OCI-LY7 (cell line): ENCODE results near the gene IQCH. TPM values are rescaled to one million over a fixed set of nuclear protein-coding genes. Genes with fewer than 3 reads are reported as not detected.

Experiments used
- BruUV-seq: library from RNA; stranded (reverse); fragments of 400-500 nt; replicated peaks from 2 replicates; lab custom pipeline; 2021; lab: Mats Ljungman, UMichigan
- CTCF ChIA-PET: fragments of 300-600 bp; sonication (Branson Sonifier 250); formaldehyde crosslinking; loops from one replicate; lab custom pipeline; 2022; ENCODE audit warnings: antibody characterized with exemption; ENCODE audit not compliant: unreplicated experiment; lab: Charles Lee
- POLR2A ChIA-PET: fragments of 300-600 bp; sonication (Branson Sonifier 250); formaldehyde crosslinking; loops from one replicate; lab custom pipeline; 2022; ENCODE audit warnings: antibody characterized with exemption; lab: Charles Lee
- DNase-seq: peaks from one replicate; pipeline ENCODE4 v3.0.0-alpha.2; 2015; ENCODE audit warnings: low spot score
- H2AFZ ChIP-seq: fragments of 200-600 bp; sonication (generic), shearing (Covaris generic); 2 replicates; pipeline ENCODE4 v1.6.1; 2014; ENCODE audit warnings: mild to moderate bottlenecking, antibody characterized with exemption, low read length, moderate library complexity
- H3K27ac ChIP-seq: fragments of 200-600 bp; sonication (generic); 2 replicates; pipeline ENCODE4 v1.5.1; 2014; ENCODE audit warnings: mixed run types, low read depth, mild to moderate bottlenecking, moderate library complexity, low read length, inconsistent platforms; ENCODE audit not compliant: poor library complexity, severe bottlenecking
- H3K36me3 ChIP-seq: fragments of 200-600 bp; sonication (generic); 2 replicates; pipeline ENCODE4 v1.6.1; 2014; ENCODE audit warnings: mild to moderate bottlenecking, antibody characterized with exemption, low read length, moderate library complexity, mixed read lengths; ENCODE audit not compliant: insufficient read depth
- H3K4me1 ChIP-seq: fragments of 200-600 bp; sonication (generic); 2 replicates; pipeline ENCODE4 v1.5.1; 2014; ENCODE audit warnings: mild to moderate bottlenecking, low read length; ENCODE audit not compliant: insufficient read depth, poor library complexity, severe bottlenecking
- H3K4me2 ChIP-seq: fragments of 200-600 bp; sonication (generic); 2 replicates; pipeline ENCODE4 v1.6.1; 2014; ENCODE audit warnings: mild to moderate bottlenecking, low read length
- H3K4me3 ChIP-seq: fragments of 200-600 bp; sonication (generic); 2 replicates; pipeline ENCODE4 v1.5.1; 2014; ENCODE audit warnings: mild to moderate bottlenecking, low read depth, low read length; ENCODE audit not compliant: poor library complexity, severe bottlenecking
- H3K79me2 ChIP-seq: fragments of 200-600 bp; sonication (generic); 2 replicates; pipeline ENCODE4 v1.6.1; 2016; ENCODE audit warnings: low read depth, mild to moderate bottlenecking, low read length, moderate library complexity, mixed read lengths; ENCODE audit not compliant: insufficient read depth
- H3K9me2 ChIP-seq: fragments of 200-600 bp; sonication (generic); 2 replicates; pipeline ENCODE4 v1.6.1; 2016; ENCODE audit warnings: mild to moderate bottlenecking, low read length, mixed read lengths; ENCODE audit not compliant: insufficient read depth
- H3K9me3 ChIP-seq: fragments of 200-600 bp; sonication (generic); 2 replicates; pipeline ENCODE4 v1.6.1; 2014; ENCODE audit warnings: mild to moderate bottlenecking, mixed run types, low read length, mixed read lengths
- H4K20me1 ChIP-seq: fragments of 200-600 bp; sonication (generic); 2 replicates; pipeline ENCODE4 v1.6.1; 2014; ENCODE audit warnings: mild to moderate bottlenecking, antibody characterized with exemption, low read length, moderate library complexity, mixed read lengths; ENCODE audit not compliant: insufficient read depth
- EZH2phosphoT487 ChIP-seq: fragments of 200-600 bp; sonication (generic); IDR thresholded peaks from 2 replicates; pipeline ENCODE4 v1.6.1; 2018; ENCODE audit warnings: low read depth, borderline replicate concordance, mild to moderate bottlenecking, mixed run types, antibody characterized with exemption, low read length, moderate library complexity, mixed read lengths
- intact Hi-C: fragments of 100-400 bp; cut with micrococcal nuclease; formaldehyde crosslinking; loops from one replicate; pipeline ENCODE4 v1.10.0; 2022; ENCODE audit not compliant: unreplicated experiment
- total RNA-seq, 2 experiments: library from RNA; depleted of rRNA in 1 of 2; stranded (reverse); fragments of >200 nt in 1 of 2; shearing (Covaris generic) in 1 of 2; gene quantifications; 2 replicates each; pipeline ENCODE4 v1.2.3, GENCODE V29; 2014 to 2022
- TF ChIP-seq, protein P1 (sequence below): fragments of 200-600 bp; sonication (generic); conservative IDR thresholded peaks from 2 replicates; pipeline ENCODE4 v1.5.1; 2014; ENCODE audit warnings: mild to moderate bottlenecking, antibody characterized with exemption, low read length, moderate library complexity, mixed read lengths

Gene IQCH
- total RNA-seq, 2 experiments from 2014 or later, result 3.9 to 5.8 TPM

DNA sequence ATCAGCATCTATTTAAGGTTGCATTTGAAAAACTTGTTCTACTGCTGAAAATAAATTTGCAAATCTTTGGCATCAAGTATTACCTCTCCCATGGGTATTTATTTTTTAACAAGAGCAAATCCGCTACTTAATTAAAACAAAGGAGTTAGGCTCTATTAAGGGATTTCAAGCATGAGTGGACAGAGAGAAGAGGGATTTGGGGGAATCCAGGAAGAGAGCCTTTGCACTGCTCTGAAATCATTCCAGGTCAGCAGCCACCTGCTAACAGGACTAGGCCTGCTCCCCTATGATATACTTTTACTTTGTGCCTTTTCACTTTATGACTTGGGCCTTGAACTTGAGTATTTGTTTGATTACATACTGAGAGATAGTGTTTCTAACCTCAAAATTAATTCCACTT, 57.1 kb downstream of the IQCH start:
- H3K4me3 ChIP-seq, result no peak overlapping the region
- H3K9me3 ChIP-seq, result no peaks in the 10 kb centered on the region
- DNase-seq, result no peak
- intact Hi-C loops, result no loop called here
- H3K4me2 ChIP-seq, result no peak overlapping the region
- H3K79me2 ChIP-seq, result no peaks in the 10 kb centered on the region
- H4K20me1 ChIP-seq, result no peaks in the 10 kb centered on the region
- CTCF ChIA-PET, result no interaction called here
- H3K27ac ChIP-seq, result no peak overlapping the region
- POLR2A ChIA-PET, result no interaction called here
- no peak for TF ChIP-seq EZH2phosphoT487
- TF ChIP-seq, protein P1, sequence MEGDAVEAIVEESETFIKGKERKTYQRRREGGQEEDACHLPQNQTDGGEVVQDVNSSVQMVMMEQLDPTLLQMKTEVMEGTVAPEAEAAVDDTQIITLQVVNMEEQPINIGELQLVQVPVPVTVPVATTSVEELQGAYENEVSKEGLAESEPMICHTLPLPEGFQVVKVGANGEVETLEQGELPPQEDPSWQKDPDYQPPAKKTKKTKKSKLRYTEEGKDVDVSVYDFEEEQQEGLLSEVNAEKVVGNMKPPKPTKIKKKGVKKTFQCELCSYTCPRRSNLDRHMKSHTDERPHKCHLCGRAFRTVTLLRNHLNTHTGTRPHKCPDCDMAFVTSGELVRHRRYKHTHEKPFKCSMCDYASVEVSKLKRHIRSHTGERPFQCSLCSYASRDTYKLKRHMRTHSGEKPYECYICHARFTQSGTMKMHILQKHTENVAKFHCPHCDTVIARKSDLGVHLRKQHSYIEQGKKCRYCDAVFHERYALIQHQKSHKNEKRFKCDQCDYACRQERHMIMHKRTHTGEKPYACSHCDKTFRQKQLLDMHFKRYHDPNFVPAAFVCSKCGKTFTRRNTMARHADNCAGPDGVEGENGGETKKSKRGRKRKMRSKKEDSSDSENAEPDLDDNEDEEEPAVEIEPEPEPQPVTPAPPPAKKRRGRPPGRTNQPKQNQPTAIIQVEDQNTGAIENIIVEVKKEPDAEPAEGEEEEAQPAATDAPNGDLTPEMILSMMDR, result no peak
- H3K9me2 ChIP-seq, result no peaks in the 10 kb centered on the region
- H3K36me3 ChIP-seq, result no peaks in the 10 kb centered on the region
- no peaks in the 10 kb centered on the region for H3K4me1 ChIP-seq
- BruUV-seq, result no TSS peak
- no peak overlapping the region for H2AFZ ChIP-seq

DNA sequence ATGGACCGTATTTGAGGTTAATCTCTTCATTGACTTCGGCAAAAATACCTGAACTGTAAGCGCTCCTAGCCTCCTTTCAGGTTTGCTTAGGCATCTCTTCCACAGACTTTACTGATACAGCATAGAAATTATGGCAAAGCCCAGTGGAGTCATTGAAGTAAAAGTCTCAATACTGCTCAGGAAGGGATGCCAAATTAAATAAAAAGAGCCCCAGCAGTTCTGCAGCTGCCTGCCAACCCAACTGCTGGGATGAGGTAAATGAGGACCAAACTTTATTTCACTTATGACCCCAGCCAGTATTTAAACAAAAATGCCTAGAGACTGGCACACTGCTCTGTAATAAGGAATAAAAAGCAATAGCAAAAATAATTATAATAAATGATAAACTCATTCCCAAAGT, 65.4 kb downstream of the IQCH start:
- Histone ChIP-seq H3K9me2 (no peaks in the 10 kb centered on the region), H3K4me2 (no peak overlapping the region), H3K79me2 (no peaks in the 10 kb centered on the region), H2AFZ (no peak overlapping the region), H3K27ac (no peak overlapping the region), H3K4me3 (no peak overlapping the region), H3K4me1 (no peaks in the 10 kb centered on the region), H4K20me1 (no peaks in the 10 kb centered on the region), H3K36me3 (no peaks in the 10 kb centered on the region), H3K9me3 (no peaks in the 10 kb centered on the region)
- TF ChIP-seq, protein P1, result no peak
- TF ChIP-seq EZH2phosphoT487, result no peak
- intact Hi-C loops, result no loop called here
- POLR2A ChIA-PET, result no interaction called here
- no TSS peak for BruUV-seq
- CTCF ChIA-PET, result no interaction called here
- DNase-seq, result no peak

DNA sequence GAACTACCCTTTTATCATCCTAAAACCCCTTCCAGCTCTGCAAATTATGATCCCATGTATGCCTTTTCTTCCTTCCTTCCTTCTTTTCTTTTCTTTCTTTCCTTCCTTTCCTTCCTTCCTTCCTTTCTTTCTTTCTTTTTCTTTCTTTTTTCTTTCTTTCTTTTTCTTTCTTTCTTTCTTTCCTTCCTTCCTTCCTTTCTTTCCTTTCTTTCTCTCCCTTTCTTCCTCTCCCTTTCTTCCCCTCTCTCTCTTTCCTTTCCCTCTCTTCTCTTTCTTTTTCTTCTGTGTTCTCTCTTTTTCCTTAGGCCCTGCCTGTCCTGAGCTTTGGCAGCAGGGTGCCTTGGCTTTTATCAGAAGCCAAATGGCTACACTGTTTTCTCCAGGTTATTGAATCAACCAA, 66.8 kb downstream of the IQCH start:
- BruUV-seq, result no TSS peak
- Histone ChIP-seq H3K36me3 (no peaks in the 10 kb centered on the region), H3K27ac (no peak overlapping the region), H3K4me2 (no peak overlapping the region), H4K20me1 (no peaks in the 10 kb centered on the region), H3K4me3 (no peak overlapping the region), H3K9me2 (no peaks in the 10 kb centered on the region), H3K79me2 (no peaks in the 10 kb centered on the region), H2AFZ (no peak overlapping the region), H3K4me1 (no peaks in the 10 kb centered on the region), H3K9me3 (no peaks in the 10 kb centered on the region)
- CTCF ChIA-PET, result interaction anchor here (0.9 kb wide), 1 partner anchor 374 kb away, joined by 3 read pairs; no protein-coding TSS in a partner anchor
- intact Hi-C loops, result no loop called here
- no peak for TF ChIP-seq EZH2phosphoT487
- TF ChIP-seq, protein P1, result no peak
- no peak for DNase-seq
- POLR2A ChIA-PET, result no interaction called here
